Pancreas (tissue), 8 donors: ENCODE measurements around the gene GAN. TPM values are rescaled to one million over a fixed set of nuclear protein-coding genes. Genes with fewer than 3 reads are reported as not detected.

Experiments used
- polyA plus RNA-seq, 2 donors: library from polyadenylated mRNA; stranded (reverse); fragments of 200-250 nt; gene quantifications; one replicate each; pipeline ENCODE4 v1.2.3, GENCODE V29; 2013
- total RNA-seq, 6 donors: library from RNA; stranded (reverse); fragmentation: NEBNext Ultra II Directional in 4 of 6; extraction: Animal tissue kit (Norgen Biotek cat#: 25700) in 4 of 6; gene quantifications; one replicate each; pipeline versions ENCODE4 v1.2.1 to v1.2.4, GENCODE V29; 2021 to 2023
- donor health status: healthy with polysubstance abuse.
- donor health status: DM: no; HTN: no; CAD: no; lungs with moderate emphysema.
- donor health status: DM: no; HTN: no; CAD: no.
- donor health status: Bipolar disorder and iron deficiency.
- donor health status: DM: yes; HTN: yes; CAD: no.
- donor health status: DM: no; HTN: no; CAD: no.
- donor health status: DM: no; HTN: no; CAD: no.
- donor health status: DM: yes; HTN: yes; CAD: no.

The GAN gene
- total and polyA plus RNA-seq, 8 donors: 0.68 to 4.8 (median 3.8) TPM

Other genes with a start within 250 kb of the GAN start
- gene C16orf46, start 237.7 kb upstream of the GAN start, total RNA-seq: under 1 TPM in 5 of 6 donors, not detected in 1; 0.08 to 0.81 (median 0.20) TPM
- 1 to 10 TPM in 1 of 2 donors, under 1 TPM in 1; 0.84 to 1.4 TPM for gene C16orf46, start 237.7 kb upstream of the GAN start, polyA plus RNA-seq
- 10 to 100 TPM in 3 of 6 donors, 1 to 10 TPM in 3; 7.4 to 18.0 (median 10.7) TPM for gene GCSH, start 218.6 kb upstream of the GAN start, total RNA-seq
- gene GCSH, start 218.6 kb upstream of the GAN start, polyA plus RNA-seq: 10 to 100 TPM; 13.0 to 18.7 TPM
- gene BCO1, start 76.3 kb upstream of the GAN start, total RNA-seq: under 1 TPM in 4 of 6 donors, not detected in 2; 0.16 to 0.49 (median 0.30) TPM
- gene BCO1, start 76.3 kb upstream of the GAN start, polyA plus RNA-seq: under 1 TPM in 1 of 2 donors, not detected in 1; 0.87 TPM
- gene CMIP, start 129.8 kb downstream of the GAN start, total RNA-seq: 10 to 100 TPM; 17.7 to 37.0 (median 23.1) TPM
- 10 to 100 TPM in 1 of 2 donors, 1 to 10 TPM in 1; 9.7 to 20.2 TPM for gene CMIP, start 129.8 kb downstream of the GAN start, polyA plus RNA-seq